Endothelial cell of umbilical vein (primary cell): ENCODE measurements around the gene CNP. TPM values are rescaled to one million over a fixed set of nuclear protein-coding genes. Genes with fewer than 3 reads are reported as not detected.

Experiments used
- BruUV-seq: library from RNA; stranded (reverse); fragments of 400-500 nt; replicated peaks from 2 replicates; lab custom pipeline; 2021; lab: Mats Ljungman, UMichigan
- CTCF ChIA-PET: fragments of 300-600, 350-600 bp; sonication (Branson Sonifier 250); formaldehyde crosslinking; loops from one replicate; lab custom pipeline; 2021; ENCODE audit warnings: antibody characterized with exemption, inconsistent platforms; lab: Charles Lee
- POLR2A ChIA-PET: fragments of 300-600, 350-600 bp; sonication (Branson Sonifier 250); formaldehyde crosslinking; loops from one replicate; lab custom pipeline; 2021; ENCODE audit warnings: antibody characterized with exemption, inconsistent platforms; lab: Charles Lee
- DNase-seq: peaks from one replicate; pipeline ENCODE4 v3.0.0-alpha.2; 2011; ENCODE audit warnings: low read depth, low spot score
- FAIRE-seq: peaks from 2 replicates; lab custom pipeline; 2011; peaks lifted over from hg19 to GRCh38; lab: Jason Lieb, UNC
- H2AFZ ChIP-seq: 2 replicates; pipeline ENCODE4 v1.6.0; 2012; ENCODE audit warnings: low read depth, low read length, control low read depth, inconsistent platforms
- H3K27ac ChIP-seq: 2 replicates; pipeline ENCODE4 v1.5.1; 2011; ENCODE audit warnings: low read depth, mild to moderate bottlenecking, control low read depth, low read length, moderate library complexity; ENCODE audit not compliant: insufficient read depth
- H3K27me3 ChIP-seq, 2 experiments: 2 replicates each; pipeline versions ENCODE4 v1.6.0 to v1.6.1; 2011; ENCODE audit warnings: low read length in 2 of 2, mixed read lengths in 1 of 2; ENCODE audit not compliant: control insufficient read depth in 2 of 2, insufficient read depth in 2 of 2
- H3K36me3 ChIP-seq, 2 experiments: 2 replicates in 1 of 2; 3 replicates in 1 of 2; pipeline ENCODE4 v1.5.1; 2011; ENCODE audit warnings: low read length in 2 of 2, mild to moderate bottlenecking in 1 of 2, moderate library complexity in 1 of 2; ENCODE audit not compliant: control insufficient read depth in 2 of 2, insufficient read depth in 2 of 2; ENCODE audit errors: extremely low read depth in 1 of 2
- H3K4me1 ChIP-seq: 3 replicates; pipeline ENCODE4 v1.5.1; 2011; ENCODE audit warnings: mild to moderate bottlenecking, low read length; ENCODE audit not compliant: control insufficient read depth, insufficient read depth; ENCODE audit errors: extremely low read depth
- H3K4me2 ChIP-seq: 2 replicates; pipeline ENCODE4 v1.6.1; 2011; ENCODE audit warnings: low read length, control low read depth, mixed read lengths; ENCODE audit not compliant: insufficient read depth
- H3K4me3 ChIP-seq, 3 experiments: fragments of 200-600 bp in 1 of 3; sonication (generic), shearing (Covaris generic) in 1 of 3; replicated peaks in 1 of 3; 2 replicates each; pipeline ENCODE4 v1.5.1; 2011 to 2016; ENCODE audit warnings: control low read depth in 3 of 3, low read length in 3 of 3, mild to moderate bottlenecking in 2 of 3, inconsistent platforms in 1 of 3, low read depth in 1 of 3, moderate library complexity in 1 of 3; ENCODE audit not compliant: insufficient read depth in 1 of 3
- H3K79me2 ChIP-seq: 2 replicates; pipeline ENCODE4 v1.6.0; 2012; ENCODE audit warnings: low read length, inconsistent platforms; ENCODE audit not compliant: control insufficient read depth, insufficient read depth
- H3K9ac ChIP-seq: replicated peaks from 2 replicates; pipeline ENCODE3; 2011; ENCODE audit warnings: low read length, control low read depth; ENCODE audit not compliant: insufficient read depth; ENCODE audit errors: extremely low read depth
- H3K9me1 ChIP-seq: replicated peaks from 3 replicates; pipeline ENCODE4 v1.6.0; 2011; ENCODE audit warnings: mild to moderate bottlenecking, low read length; ENCODE audit not compliant: control insufficient read depth, insufficient read depth; ENCODE audit errors: extremely low read depth
- H3K9me3 ChIP-seq: replicated peaks from 2 replicates; pipeline ENCODE4 v1.5.1; 2012; ENCODE audit warnings: low read length, inconsistent platforms; ENCODE audit not compliant: control insufficient read depth, insufficient read depth
- H4K20me1 ChIP-seq: replicated peaks from 2 replicates; pipeline ENCODE3; 2011; ENCODE audit warnings: mild to moderate bottlenecking, low read length; ENCODE audit not compliant: control insufficient read depth, insufficient read depth; ENCODE audit errors: extremely low read depth
- EZH2 ChIP-seq: IDR thresholded peaks from 2 replicates; pipeline ENCODE4 v1.6.1; 2012; ENCODE audit warnings: borderline replicate concordance, low read depth, mild to moderate bottlenecking, moderate library complexity, low read length, inconsistent platforms; ENCODE audit not compliant: severe bottlenecking
- FOS ChIP-seq: IDR thresholded peaks from 2 replicates; pipeline ENCODE4 v1.6.1; 2011; ENCODE audit warnings: mild to moderate bottlenecking, low read length, moderate library complexity, borderline replicate concordance; ENCODE audit not compliant: insufficient read depth
- GATA2 ChIP-seq: IDR thresholded peaks from 2 replicates; pipeline ENCODE4 v1.7.0; 2011; ENCODE audit warnings: low read depth, mild to moderate bottlenecking, moderate library complexity, mixed read lengths, low read length; ENCODE audit not compliant: insufficient read length, insufficient read depth
- JUN ChIP-seq: IDR thresholded peaks from 2 replicates; pipeline ENCODE4 v1.6.1; 2011; ENCODE audit warnings: borderline replicate concordance, low read depth; ENCODE audit not compliant: insufficient read length, insufficient read depth
- MAX ChIP-seq: IDR thresholded peaks from 2 replicates; pipeline ENCODE4 v1.6.1; 2011; ENCODE audit not compliant: insufficient read depth, insufficient read length
- MYC ChIP-seq: IDR thresholded peaks from one replicate; pipeline ENCODE4 v1.6.1; 2011; ENCODE audit warnings: mild to moderate bottlenecking, low read depth, low read length
- POLR2A ChIP-seq: IDR thresholded peaks from 2 replicates; pipeline ENCODE4 v1.6.1; 2012; ENCODE audit warnings: low read depth, mild to moderate bottlenecking, control low read depth, low read length
- POLR2AphosphoS5 ChIP-seq: IDR thresholded peaks from 2 replicates; pipeline ENCODE4 v1.6.1; 2012; ENCODE audit warnings: low read depth, mild to moderate bottlenecking, control low read depth, low read length, moderate library complexity; ENCODE audit not compliant: insufficient read depth
- dilution Hi-C: fragments of 300-500 bp; cut with MboI; formaldehyde crosslinking; loops from one replicate; pipeline ENCODE4 v1.15.0; 2019; ENCODE audit warnings: low sequenced_read_pairs; ENCODE audit not compliant: extremely low pct_ligation_motif_present
- intact Hi-C: fragments of 100-400 bp; cut with micrococcal nuclease; formaldehyde crosslinking; loops from one replicate; pipeline ENCODE4 v1.10.0; 2022
- polyA plus RNA-seq, 4 experiments: library from polyadenylated mRNA; depleted of rRNA in 3 of 4; stranded (reverse) in 3 of 4; unstranded in 1 of 4; fragments of >200 nt; gene quantifications; 2 replicates each; pipeline versions ENCODE4 v1.2.1 to v1.2.3, GENCODE V29; 2011 to 2012; ENCODE audit warnings: missing spikeins in 1 of 4
- total RNA-seq: library from RNA; stranded (reverse); gene quantifications from 2 replicates; pipeline ENCODE4 v1.2.3, GENCODE V29; 2021
- TF ChIP-seq, protein P1 (sequence below), 2 donors: IDR thresholded peaks; 1 replicate in 1 of 2; 2 replicates in 1 of 2; pipeline ENCODE4 v1.5.1; 2011; ENCODE audit warnings: low read length in 2 of 2, mild to moderate bottlenecking in 2 of 2, moderate library complexity in 2 of 2, control low read depth in 1 of 2, inconsistent platforms in 1 of 2, low read depth in 1 of 2; ENCODE audit not compliant: insufficient read depth in 1 of 2; ENCODE audit errors: extremely low read depth in 1 of 2

The CNP gene
- total and polyA plus RNA-seq, 2 donors (not counting 3 experiments of a cell fraction or from before 2014, with no cell fraction given): 49.4 to 84.9 TPM

DNA sequence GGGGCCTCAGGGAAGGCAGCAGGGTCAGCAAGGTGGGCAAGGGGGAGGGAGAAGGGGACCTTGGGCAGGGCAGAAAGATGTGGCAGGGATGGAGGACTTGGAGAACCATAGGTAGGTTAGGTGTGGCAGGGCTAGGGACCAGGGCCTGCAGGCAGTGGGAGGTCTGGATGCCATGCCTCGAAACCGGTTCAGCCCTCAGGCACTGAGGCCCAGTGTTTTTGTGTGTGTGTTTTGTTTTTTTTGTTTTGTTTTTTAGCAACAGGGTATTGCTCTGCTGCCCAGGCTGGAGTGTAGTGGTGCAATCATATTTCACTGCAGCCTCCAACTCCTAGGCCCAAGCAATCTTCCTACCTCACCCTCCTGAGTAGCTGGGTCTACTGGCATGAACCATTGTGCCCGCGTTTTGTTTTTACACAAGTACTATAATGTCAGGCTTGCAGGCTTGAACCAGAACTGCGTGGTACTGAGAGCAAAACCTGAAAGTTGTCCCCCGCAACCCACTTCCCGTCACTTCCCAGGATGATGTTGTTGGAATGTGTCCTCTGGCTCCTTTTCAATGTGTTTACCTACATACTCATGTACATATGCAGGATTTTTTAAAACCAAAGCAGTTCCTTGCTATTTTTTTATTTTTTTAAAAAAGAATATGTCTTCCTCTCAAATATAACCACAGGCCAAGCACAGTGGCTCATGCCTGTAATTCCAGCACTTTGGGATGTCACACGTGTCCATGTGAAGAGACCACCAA, 23.8 kb upstream of the CNP start:
- ChIA-PET POLR2A (interaction anchor here (0.6 kb wide), 2 partner anchors 65 to 898 kb away, joined by 8 to 10 read pairs; no protein-coding TSS in a partner anchor), CTCF (no interaction called here)
- dilution Hi-C loops (no loop called here), intact Hi-C loops (no loop called here)
- Histone ChIP-seq H3K36me3 (no peaks in the 10 kb centered on the region), H3K4me3 (no peak overlapping the region), H3K4me2 (no peak overlapping the region), H3K9me1 (no peaks in the 10 kb centered on the region), H3K4me1 (no peaks in the 10 kb centered on the region), H3K9me3 (no peaks in the 10 kb centered on the region), H3K9ac (no peak overlapping the region), H4K20me1 (no peaks in the 10 kb centered on the region), H3K27ac (no peak overlapping the region), H2AFZ (no peak overlapping the region), H3K27me3 (peaks cover 0 to 2% of the 10 kb centered on the region in 2 experiments), H3K79me2 (no peaks in the 10 kb centered on the region)
- TF ChIP-seq MAX (no peak), POLR2AphosphoS5 (no peak), JUN (no peak), FOS (no peak), EZH2 (no peak), GATA2 (no peak), POLR2A (no peak), MYC (no peak)
- TF ChIP-seq, protein P1, sequence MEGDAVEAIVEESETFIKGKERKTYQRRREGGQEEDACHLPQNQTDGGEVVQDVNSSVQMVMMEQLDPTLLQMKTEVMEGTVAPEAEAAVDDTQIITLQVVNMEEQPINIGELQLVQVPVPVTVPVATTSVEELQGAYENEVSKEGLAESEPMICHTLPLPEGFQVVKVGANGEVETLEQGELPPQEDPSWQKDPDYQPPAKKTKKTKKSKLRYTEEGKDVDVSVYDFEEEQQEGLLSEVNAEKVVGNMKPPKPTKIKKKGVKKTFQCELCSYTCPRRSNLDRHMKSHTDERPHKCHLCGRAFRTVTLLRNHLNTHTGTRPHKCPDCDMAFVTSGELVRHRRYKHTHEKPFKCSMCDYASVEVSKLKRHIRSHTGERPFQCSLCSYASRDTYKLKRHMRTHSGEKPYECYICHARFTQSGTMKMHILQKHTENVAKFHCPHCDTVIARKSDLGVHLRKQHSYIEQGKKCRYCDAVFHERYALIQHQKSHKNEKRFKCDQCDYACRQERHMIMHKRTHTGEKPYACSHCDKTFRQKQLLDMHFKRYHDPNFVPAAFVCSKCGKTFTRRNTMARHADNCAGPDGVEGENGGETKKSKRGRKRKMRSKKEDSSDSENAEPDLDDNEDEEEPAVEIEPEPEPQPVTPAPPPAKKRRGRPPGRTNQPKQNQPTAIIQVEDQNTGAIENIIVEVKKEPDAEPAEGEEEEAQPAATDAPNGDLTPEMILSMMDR (IDR thresholded peaks at IDR 0.05; ENCODE audit: extremely low read depth in 1 of 2, insufficient read depth in 1 of 2, low read depth in 1 of 2, low read length in 2 of 2): no peak
- FAIRE-seq (no peak), DNase-seq (no peak)
- no TSS peak for BruUV-seq
